ENCODE data around the gene CMTM5.
"Not testable (repeated sequence)": the region's sequence is repeated elsewhere in the genome, so short reads cannot be mapped to it uniquely, and the experiment has no call there.

Gene CMTM5

DNA sequence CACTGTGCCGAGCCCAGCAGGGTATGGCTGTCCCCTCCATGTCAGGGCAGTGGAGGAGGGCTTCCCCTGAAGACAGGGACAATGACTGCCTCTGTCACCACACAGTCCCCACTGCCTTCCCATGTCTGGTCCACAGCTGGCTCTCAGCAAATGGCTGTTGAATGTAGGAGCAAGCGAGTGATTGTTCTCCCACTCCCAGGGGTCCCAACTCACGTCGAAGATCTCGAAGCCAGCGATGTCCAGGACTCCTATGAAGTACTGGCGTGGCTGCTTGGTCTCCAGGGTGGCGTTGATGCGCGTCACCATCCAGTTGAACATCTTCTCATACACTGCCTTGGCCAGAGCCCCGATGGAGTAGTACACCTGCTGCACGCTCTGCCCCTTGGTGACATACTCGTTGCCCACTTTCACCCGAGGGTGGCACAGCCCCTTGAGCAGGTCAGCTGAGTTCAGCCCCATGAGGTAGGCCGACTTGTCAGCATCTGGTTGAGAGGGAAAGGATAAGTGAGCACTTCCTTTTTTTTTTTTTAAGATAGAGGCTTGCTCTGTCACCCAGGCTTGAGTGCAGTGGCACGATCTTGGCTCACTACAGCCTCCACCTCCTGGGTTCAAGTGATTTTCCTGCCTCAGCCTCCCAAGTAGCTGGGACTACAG lies 23.8 kb downstream of the CMTM5 start:
- not testable (repeated sequence) for DNase-seq

- DNase-seq, result no peak
Measured at GRCh38 chr14:23401291-23401690, 24.4 kb downstream of the CMTM5 start.

- no peak for DNase-seq
Measured at GRCh38 chr14:23402296-23403138, 25.7 kb downstream of the CMTM5 start.

- no peak for DNase-seq
Measured at GRCh38 chr14:23403139-23403438, 26.2 kb downstream of the CMTM5 start.

- DNase-seq, result no peak
Measured at GRCh38 chr14:23403908-23404307, 27.1 kb downstream of the CMTM5 start.

DNA sequence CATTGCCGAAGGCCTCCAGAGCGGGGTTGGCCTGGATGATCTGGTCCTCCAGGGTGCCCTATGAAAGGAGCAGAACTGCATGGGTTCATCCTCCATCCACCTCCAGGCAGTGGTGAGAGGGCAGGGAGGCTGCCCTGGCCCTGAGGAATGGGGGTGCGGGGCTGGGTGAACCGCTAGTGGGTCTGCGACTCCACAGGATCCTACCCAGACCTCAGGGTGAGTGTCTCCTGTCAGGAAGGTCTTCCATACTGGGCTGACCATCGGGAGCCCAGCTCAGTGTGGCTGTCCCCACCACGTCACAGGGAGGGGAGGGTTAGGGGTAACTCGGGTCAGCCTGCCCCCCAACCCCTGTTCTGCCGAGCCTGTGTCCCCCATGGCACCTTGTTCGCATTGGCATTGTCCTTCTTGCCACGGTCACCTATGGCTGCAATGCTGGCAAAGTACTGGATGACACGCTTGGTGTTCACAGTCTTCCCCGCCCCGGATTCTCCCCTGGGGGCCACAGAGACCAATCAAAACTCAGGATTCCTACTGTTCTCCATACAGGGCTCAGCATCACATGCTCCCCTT lies 27.6 kb downstream of the CMTM5 start:
- no peak for DNase-seq

GRCh38 chr14:23405096-23405495 lies 28.2 kb downstream of the CMTM5 start:
- no peak for DNase-seq

DNA sequence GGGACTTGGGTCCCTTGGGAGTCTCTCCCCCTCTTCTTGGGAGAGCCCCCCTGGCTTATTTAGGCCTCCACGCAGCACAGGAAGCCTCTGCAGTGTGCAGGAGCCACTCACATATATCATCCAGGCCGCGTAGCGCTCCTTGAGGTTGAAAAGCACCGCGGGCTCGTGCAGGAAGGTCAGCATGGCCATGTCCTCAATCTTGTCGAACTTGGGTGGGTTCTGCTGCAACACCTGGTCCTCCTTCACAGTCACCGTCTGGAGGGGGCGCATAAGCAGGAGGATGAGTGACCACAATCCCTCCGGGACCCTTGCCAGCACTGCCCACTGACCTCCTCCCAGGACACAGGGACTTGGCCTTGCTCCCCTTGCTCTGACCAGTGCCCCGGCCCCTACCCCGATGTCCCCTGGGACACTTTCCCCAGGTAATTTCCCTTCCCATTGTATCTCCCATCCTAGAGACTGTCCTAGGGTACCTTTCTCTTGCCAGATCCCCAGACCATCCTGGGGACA lies 28.7 kb downstream of the CMTM5 start:
- DNase-seq, result no peak

- DNase-seq, result no peak
Measured at GRCh38 chr14:23406244-23406643, 29.4 kb downstream of the CMTM5 start.

- no peak for DNase-seq
Measured at GRCh38 chr14:23406725-23407355, 30.0 kb downstream of the CMTM5 start.

- DNase-seq, result no peak
Measured at GRCh38 chr14:23407516-23408306, 30.9 kb downstream of the CMTM5 start, which contains the start of gene MYH6. Gene MYH6 (minus strand): TSS chr14:23408273. CDS start chr14:23407223, 1,050 bp downstream.

DNA sequence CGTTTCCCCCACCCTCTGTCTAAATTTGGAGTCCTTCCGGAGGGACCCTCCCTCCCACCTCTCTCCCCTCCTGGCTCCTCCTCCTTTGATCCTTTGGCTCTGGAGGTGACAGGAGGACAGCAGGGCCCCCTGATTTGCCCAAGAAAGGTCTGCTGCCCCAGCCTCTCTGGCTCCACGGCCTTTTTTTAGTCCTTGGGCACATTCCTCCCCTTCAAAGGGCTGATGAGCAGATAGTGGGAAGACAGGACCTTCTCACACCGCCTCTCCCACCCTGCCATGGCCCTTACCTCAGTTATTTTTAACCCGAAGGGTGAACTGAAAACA lies 31.4 kb downstream of the CMTM5 start:
- DNase-seq, result no peak

- no peak for DNase-seq
Measured at GRCh38 chr14:23409475-23409874, 32.6 kb downstream of the CMTM5 start.

DNA sequence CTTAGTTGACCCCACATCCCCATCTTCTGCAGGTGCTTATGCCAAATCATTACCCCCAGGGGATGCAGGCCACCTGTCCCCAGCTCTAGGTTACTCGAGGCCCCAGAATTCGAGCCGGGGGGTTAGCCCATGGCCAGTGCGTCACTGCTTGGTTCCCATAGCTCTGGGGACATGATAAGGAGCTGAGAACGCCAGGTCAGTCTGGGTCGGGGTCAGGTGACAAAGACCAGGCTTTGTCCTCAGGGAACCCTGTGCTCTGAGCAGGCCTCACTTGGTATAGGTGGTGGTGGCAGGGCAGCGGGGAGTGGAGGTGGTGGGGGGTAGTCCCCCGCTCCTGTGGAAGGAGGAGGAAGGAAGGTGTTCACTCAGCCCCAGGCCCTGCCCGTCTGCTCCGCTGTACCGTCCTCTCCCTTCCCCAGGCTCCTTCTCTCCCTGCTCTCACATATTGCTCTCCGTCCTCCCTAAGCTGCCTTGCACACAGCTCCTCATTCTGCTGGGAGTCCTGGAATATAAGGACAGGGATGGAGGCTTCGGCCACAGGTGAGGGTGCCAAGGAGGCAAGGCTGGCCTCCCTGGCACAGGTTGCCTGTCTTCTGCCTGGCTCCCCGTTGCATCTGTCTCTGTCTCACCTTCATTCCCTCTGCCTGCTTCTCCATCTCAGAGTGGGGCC lies 33.3 kb downstream of the CMTM5 start:
- DNase-seq, result no peak

DNA sequence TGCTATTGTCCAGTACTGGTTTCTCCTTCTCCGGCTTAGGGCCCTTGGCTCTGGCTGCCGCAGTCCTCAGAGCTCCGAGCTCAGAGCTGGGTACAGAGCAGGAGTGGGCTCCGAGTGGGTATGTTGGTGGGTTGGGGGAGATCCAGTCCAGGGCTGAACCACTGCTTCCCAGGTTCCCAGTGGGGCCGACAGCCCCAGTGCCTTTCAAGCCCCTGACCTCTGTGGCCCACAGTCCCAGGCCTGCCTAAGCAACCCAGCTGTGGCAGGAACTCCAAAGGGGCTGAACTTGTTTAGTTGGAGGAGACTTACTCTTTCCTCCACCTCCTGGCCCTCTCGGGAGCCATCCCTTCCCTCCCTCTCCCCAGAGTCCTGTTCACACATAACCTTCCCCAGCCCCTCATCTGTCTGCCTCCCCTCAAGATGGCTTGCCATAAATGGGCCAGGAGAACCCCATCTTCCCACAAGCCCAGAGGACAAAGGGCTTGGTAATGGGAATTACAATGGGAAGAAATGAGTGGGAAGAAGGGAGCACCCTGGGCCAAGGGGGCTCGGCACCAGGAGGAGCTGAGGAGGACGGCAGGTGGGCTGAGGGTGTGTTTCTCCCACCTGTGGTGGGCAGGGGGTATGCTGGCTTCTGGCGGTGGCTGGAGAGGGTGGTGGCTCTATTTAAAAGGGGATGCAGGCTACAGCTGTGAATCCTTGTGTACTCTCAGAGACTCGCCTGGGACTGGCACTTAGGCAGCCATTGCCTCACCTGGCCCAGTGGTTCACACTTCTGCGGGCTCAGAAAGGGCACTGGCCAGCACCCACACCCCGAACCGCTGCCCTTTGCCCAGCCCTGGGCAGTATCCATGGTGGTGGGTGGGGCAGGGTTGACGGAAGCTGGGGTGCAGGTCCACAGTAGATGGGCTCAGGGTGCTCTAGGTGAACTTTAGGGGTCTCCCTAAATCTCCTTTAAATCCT lies 35.0 kb downstream of the CMTM5 start:
- DNase-seq, result no peak

- DNase-seq, result no peak
Measured at GRCh38 chr14:23413681-23414080, 36.8 kb downstream of the CMTM5 start.

GRCh38 chr14:23414254-23414653 lies 37.4 kb downstream of the CMTM5 start:
- DNase-seq, result no peak

GRCh38 chr14:23414906-23415820 lies 38.3 kb downstream of the CMTM5 start:
- no peak for DNase-seq

- no peak for DNase-seq
Measured at GRCh38 chr14:23415821-23416778, 39.3 kb downstream of the CMTM5 start.
